Liver (tissue), 9 donors: ENCODE results near the gene CGNL1. TPM values are rescaled to one million over a fixed set of nuclear protein-coding genes. Genes with fewer than 3 reads are reported as not detected.

Source experiments
- DNase-seq: peaks from one replicate; pipeline ENCODE4 v3.0.0-alpha.2; 2017; ENCODE audit warnings: low spot score
- H3K27ac ChIP-seq, 2 donors: one replicate each; pipeline ENCODE4 v1.7.0; 2013; ENCODE audit warnings: inconsistent platforms in 2 of 2, low read length in 2 of 2, control low read depth in 1 of 2, low read depth in 1 of 2, mild to moderate bottlenecking in 1 of 2
- H3K27me3 ChIP-seq, 4 donors: one replicate each; pipeline versions ENCODE4 v1.6.1 to v1.7.0; 2013; ENCODE audit warnings: low read length in 3 of 4, inconsistent platforms in 1 of 4, mild to moderate bottlenecking in 1 of 4, moderate library complexity in 1 of 4; ENCODE audit not compliant: control insufficient read depth in 4 of 4, insufficient read depth in 4 of 4
- H3K36me3 ChIP-seq, 4 donors: one replicate each; pipeline versions ENCODE4 v1.6.1 to v1.7.0; 2013; ENCODE audit warnings: low read length in 3 of 4, mild to moderate bottlenecking in 3 of 4, low read depth in 1 of 4, moderate library complexity in 1 of 4; ENCODE audit not compliant: control insufficient read depth in 4 of 4, insufficient read depth in 3 of 4
- H3K4me1 ChIP-seq, 4 donors: one replicate each; pipeline versions ENCODE4 v1.6.1 to v1.7.0; 2013; ENCODE audit warnings: low read length in 3 of 4, mild to moderate bottlenecking in 3 of 4, moderate library complexity in 1 of 4; ENCODE audit not compliant: control insufficient read depth in 4 of 4, insufficient read depth in 4 of 4
- H3K4me3 ChIP-seq, 3 donors: one replicate each; pipeline versions ENCODE4 v1.6.1 to v1.7.0; 2013; ENCODE audit warnings: low read length in 3 of 3, control low read depth in 1 of 3, low read depth in 1 of 3, mild to moderate bottlenecking in 1 of 3
- H3K9ac ChIP-seq, 2 donors: one replicate each; pipeline ENCODE4 v1.7.0; 2013; ENCODE audit warnings: low read length in 2 of 2, mild to moderate bottlenecking in 2 of 2, moderate library complexity in 2 of 2, control low read depth in 1 of 2, low read depth in 1 of 2
- H3K9me3 ChIP-seq, 4 donors: one replicate each; pipeline versions ENCODE4 v1.6.1 to v1.7.0; 2013; ENCODE audit warnings: low read length in 3 of 4; ENCODE audit not compliant: control insufficient read depth in 4 of 4
- ATF3 ChIP-seq: IDR thresholded peaks from 2 replicates; pipeline ENCODE4 v1.6.1; 2016; ENCODE audit warnings: antibody characterized with exemption
- FOXA1 ChIP-seq: IDR thresholded peaks from 2 replicates; pipeline ENCODE4 v1.6.1; 2016; ENCODE audit warnings: antibody characterized with exemption
- GABPA ChIP-seq, 2 donors: IDR thresholded peaks in 1 of 2; conservative IDR thresholded peaks in 1 of 2; 2 replicates each; pipeline ENCODE4 v1.6.1; 2016; ENCODE audit warnings: antibody characterized with exemption in 2 of 2, mild to moderate bottlenecking in 1 of 2, moderate library complexity in 1 of 2
- HNF4A ChIP-seq, 2 donors: conservative IDR thresholded peaks; 2 replicates each; pipeline ENCODE4 v1.6.1; 2016; ENCODE audit warnings: antibody characterized with exemption in 2 of 2, mild to moderate bottlenecking in 2 of 2
- HNF4G ChIP-seq: IDR thresholded peaks from 2 replicates; pipeline ENCODE4 v1.6.1; 2016; ENCODE audit warnings: antibody characterized with exemption
- JUND ChIP-seq, 2 donors: IDR thresholded peaks; 2 replicates each; pipeline ENCODE4 v1.6.1; 2016; ENCODE audit warnings: antibody characterized with exemption in 2 of 2
- RXRA ChIP-seq, 2 donors: IDR thresholded peaks; 2 replicates each; pipeline ENCODE4 v1.6.1; 2017 to 2018; ENCODE audit warnings: antibody characterized with exemption in 2 of 2, mild to moderate bottlenecking in 1 of 2
- SP1 ChIP-seq: IDR thresholded peaks from 2 replicates; pipeline ENCODE4 v1.6.1; 2018; ENCODE audit warnings: antibody characterized with exemption, mild to moderate bottlenecking
- TAF1 ChIP-seq: conservative IDR thresholded peaks from 2 replicates; pipeline ENCODE4 v1.6.1; 2016; ENCODE audit warnings: antibody characterized with exemption, mild to moderate bottlenecking
- YY1 ChIP-seq: IDR thresholded peaks from 2 replicates; pipeline ENCODE4 v1.6.1; 2016; ENCODE audit warnings: antibody characterized with exemption, mild to moderate bottlenecking
- WGBS: extraction: QIAGEN DNeasy Blood & Tissue Kit; methylation state at CpG from one replicate; pipeline ENCODE4 v1.1.7; 2013; 5-methylcytosine and 5-hydroxymethylcytosine counted together
- polyA plus RNA-seq, 2 donors: library from polyadenylated mRNA; stranded (reverse) in 1 of 2; unstranded in 1 of 2; fragments of 200-250 nt in 1 of 2; fragments of >200 nt in 1 of 2; fragmentation: Nextera tagmentation in 1 of 2; extraction: Ambion mirVana in 1 of 2; gene quantifications; one replicate each; pipeline versions ENCODE4 v1.2.1 to v1.2.3, GENCODE V29; 2013 to 2015
- total RNA-seq, 2 donors: library from RNA; depleted of rRNA; stranded (reverse); fragments of >200 nt; gene quantifications; one replicate each; pipeline ENCODE4 v1.2.3, GENCODE V29; 2014
- TF ChIP-seq, protein P1 (sequence below): IDR thresholded peaks from 2 replicates; pipeline ENCODE4 v1.6.1; 2016; ENCODE audit warnings: antibody characterized with exemption
- TF ChIP-seq, protein P2 (sequence below): IDR thresholded peaks from 2 replicates; pipeline ENCODE4 v1.6.1; 2016; ENCODE audit warnings: antibody characterized with exemption
- TF ChIP-seq, protein P3 (sequence below): IDR thresholded peaks from 2 replicates; pipeline ENCODE4 v1.6.1; 2016; ENCODE audit warnings: antibody characterized with exemption, mild to moderate bottlenecking
- donor health status: healthy.
- donor health status: healthy.
- donor health status: healthy.
- donor health status: healthy.
- donor health status: healthy.

Gene CGNL1
- total and polyA plus RNA-seq, 4 donors: 12.0 to 31.9 (median 16.1) TPM

GRCh38 chr15:57596978-57597377, 220.7 kb downstream of the CGNL1 start (continued):
- TF ChIP-seq, protein P1, sequence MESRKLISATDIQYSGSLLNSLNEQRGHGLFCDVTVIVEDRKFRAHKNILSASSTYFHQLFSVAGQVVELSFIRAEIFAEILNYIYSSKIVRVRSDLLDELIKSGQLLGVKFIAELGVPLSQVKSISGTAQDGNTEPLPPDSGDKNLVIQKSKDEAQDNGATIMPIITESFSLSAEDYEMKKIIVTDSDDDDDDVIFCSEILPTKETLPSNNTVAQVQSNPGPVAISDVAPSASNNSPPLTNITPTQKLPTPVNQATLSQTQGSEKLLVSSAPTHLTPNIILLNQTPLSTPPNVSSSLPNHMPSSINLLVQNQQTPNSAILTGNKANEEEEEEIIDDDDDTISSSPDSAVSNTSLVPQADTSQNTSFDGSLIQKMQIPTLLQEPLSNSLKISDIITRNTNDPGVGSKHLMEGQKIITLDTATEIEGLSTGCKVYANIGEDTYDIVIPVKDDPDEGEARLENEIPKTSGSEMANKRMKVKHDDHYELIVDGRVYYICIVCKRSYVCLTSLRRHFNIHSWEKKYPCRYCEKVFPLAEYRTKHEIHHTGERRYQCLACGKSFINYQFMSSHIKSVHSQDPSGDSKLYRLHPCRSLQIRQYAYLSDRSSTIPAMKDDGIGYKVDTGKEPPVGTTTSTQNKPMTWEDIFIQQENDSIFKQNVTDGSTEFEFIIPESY: no peak

DNA sequence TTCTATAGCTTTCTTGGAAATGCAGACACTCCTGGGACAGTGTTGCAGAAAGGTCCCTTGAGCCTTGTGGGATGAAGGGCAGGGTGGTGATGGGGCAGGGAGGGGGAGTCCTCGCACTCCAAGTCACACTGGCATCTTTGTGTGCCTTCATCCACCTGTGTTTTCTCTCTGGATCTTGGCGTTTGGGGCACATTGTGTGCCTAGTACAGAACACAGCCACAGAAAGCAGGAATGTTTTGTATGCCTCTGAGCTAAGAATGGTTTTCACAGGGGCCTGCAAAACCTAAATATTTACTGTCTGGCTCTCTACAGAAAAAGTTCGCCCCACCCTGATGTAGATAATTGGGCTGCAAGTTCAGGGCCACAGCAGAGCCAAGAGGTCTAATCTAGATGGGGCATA, 221.1 kb downstream of the CGNL1 start:
- no peak for DNase-seq
- Histone ChIP-seq H3K27me3 (no peaks in the 10 kb centered on the region), H3K9me3 (no peaks in the 10 kb centered on the region), H3K36me3 (no peaks in the 10 kb centered on the region), H3K27ac (no peak overlapping the region), H3K9ac (no peak overlapping the region), H3K4me1 (no peaks in the 10 kb centered on the region), H3K4me3 (no peak overlapping the region)
- 87% methylated on average over 3 of the region's 3 CpGs for WGBS
- TF ChIP-seq, protein P2, sequence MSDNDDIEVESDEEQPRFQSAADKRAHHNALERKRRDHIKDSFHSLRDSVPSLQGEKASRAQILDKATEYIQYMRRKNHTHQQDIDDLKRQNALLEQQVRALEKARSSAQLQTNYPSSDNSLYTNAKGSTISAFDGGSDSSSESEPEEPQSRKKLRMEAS: no peak
- TF ChIP-seq ATF3 (no peak), JUND (IDR thresholded peaks at IDR 0.05) (no peak), YY1 (no peak), FOXA1 (no peak), SP1 (no peak)

- Histone ChIP-seq H3K27ac (no peak overlapping the region), H3K4me1 (no peaks in the 10 kb centered on the region), H3K4me3 (no peak overlapping the region), H3K27me3 (no peaks in the 10 kb centered on the region), H3K9ac (no peak overlapping the region), H3K9me3 (no peaks in the 10 kb centered on the region), H3K36me3 (no peaks in the 10 kb centered on the region)
- no peak for DNase-seq
- no peak for TF ChIP-seq FOXA1
- TF ChIP-seq TAF1: no peak
- no peak for TF ChIP-seq GABPA (IDR thresholded peaks at IDR 0.05 in 1 of 2, conservative IDR thresholded peaks at IDR 0.05 in 1 of 2)
- no peak for TF ChIP-seq RXRA (IDR thresholded peaks at IDR 0.05)
- TF ChIP-seq ATF3: no peak
- no peak for TF ChIP-seq HNF4A (conservative IDR thresholded peaks at IDR 0.05)
- no peak for TF ChIP-seq HNF4G
- TF ChIP-seq SP1: no peak
- TF ChIP-seq, protein P3, sequence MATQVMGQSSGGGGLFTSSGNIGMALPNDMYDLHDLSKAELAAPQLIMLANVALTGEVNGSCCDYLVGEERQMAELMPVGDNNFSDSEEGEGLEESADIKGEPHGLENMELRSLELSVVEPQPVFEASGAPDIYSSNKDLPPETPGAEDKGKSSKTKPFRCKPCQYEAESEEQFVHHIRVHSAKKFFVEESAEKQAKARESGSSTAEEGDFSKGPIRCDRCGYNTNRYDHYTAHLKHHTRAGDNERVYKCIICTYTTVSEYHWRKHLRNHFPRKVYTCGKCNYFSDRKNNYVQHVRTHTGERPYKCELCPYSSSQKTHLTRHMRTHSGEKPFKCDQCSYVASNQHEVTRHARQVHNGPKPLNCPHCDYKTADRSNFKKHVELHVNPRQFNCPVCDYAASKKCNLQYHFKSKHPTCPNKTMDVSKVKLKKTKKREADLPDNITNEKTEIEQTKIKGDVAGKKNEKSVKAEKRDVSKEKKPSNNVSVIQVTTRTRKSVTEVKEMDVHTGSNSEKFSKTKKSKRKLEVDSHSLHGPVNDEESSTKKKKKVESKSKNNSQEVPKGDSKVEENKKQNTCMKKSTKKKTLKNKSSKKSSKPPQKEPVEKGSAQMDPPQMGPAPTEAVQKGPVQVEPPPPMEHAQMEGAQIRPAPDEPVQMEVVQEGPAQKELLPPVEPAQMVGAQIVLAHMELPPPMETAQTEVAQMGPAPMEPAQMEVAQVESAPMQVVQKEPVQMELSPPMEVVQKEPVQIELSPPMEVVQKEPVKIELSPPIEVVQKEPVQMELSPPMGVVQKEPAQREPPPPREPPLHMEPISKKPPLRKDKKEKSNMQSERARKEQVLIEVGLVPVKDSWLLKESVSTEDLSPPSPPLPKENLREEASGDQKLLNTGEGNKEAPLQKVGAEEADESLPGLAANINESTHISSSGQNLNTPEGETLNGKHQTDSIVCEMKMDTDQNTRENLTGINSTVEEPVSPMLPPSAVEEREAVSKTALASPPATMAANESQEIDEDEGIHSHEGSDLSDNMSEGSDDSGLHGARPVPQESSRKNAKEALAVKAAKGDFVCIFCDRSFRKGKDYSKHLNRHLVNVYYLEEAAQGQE: no peak
- TF ChIP-seq JUND (IDR thresholded peaks at IDR 0.05): no peak
- TF ChIP-seq, protein P2: no peak
- 96% methylated on average over 5 of the region's 5 CpGs for WGBS
Observed at GRCh38 chr15:57598346-57598745, 222.0 kb downstream of the CGNL1 start.
